Astrocyte of the spinal cord (primary cell): Measurements from ENCODE around the gene NUAK2.
A peak's percentile ranks its signal among the peaks of the same experiment; 100 is the strongest.

ENCODE experiments used
- DNase-seq: peaks from one replicate; pipeline ENCODE4 v3.0.0; 2011; ENCODE audit warnings: low read depth, low spot score
- H3K4me3 ChIP-seq: 2 replicates; pipeline ENCODE4 v1.5.1; 2011; ENCODE audit warnings: low read depth, mild to moderate bottlenecking, low read length, moderate library complexity
- in situ Hi-C: cut with HindIII; loops from 2 replicates; pipeline ENCODE4 v1.10.0; 2017; ENCODE audit warnings: low sequenced_read_pairs
- TF ChIP-seq, protein P1 (sequence below): IDR thresholded peaks from 2 replicates; pipeline ENCODE4 v1.5.1; 2012; ENCODE audit warnings: low read depth, mild to moderate bottlenecking, low read length, inconsistent platforms

Gene NUAK2

GRCh38 chr1:205279986-205280385, 41.6 kb downstream of the NUAK2 start:
- TF ChIP-seq, protein P1, sequence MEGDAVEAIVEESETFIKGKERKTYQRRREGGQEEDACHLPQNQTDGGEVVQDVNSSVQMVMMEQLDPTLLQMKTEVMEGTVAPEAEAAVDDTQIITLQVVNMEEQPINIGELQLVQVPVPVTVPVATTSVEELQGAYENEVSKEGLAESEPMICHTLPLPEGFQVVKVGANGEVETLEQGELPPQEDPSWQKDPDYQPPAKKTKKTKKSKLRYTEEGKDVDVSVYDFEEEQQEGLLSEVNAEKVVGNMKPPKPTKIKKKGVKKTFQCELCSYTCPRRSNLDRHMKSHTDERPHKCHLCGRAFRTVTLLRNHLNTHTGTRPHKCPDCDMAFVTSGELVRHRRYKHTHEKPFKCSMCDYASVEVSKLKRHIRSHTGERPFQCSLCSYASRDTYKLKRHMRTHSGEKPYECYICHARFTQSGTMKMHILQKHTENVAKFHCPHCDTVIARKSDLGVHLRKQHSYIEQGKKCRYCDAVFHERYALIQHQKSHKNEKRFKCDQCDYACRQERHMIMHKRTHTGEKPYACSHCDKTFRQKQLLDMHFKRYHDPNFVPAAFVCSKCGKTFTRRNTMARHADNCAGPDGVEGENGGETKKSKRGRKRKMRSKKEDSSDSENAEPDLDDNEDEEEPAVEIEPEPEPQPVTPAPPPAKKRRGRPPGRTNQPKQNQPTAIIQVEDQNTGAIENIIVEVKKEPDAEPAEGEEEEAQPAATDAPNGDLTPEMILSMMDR, result no peak
- in situ Hi-C loops, result no loop called here
- no peak for DNase-seq
- no peak overlapping the region for H3K4me3 ChIP-seq

DNA sequence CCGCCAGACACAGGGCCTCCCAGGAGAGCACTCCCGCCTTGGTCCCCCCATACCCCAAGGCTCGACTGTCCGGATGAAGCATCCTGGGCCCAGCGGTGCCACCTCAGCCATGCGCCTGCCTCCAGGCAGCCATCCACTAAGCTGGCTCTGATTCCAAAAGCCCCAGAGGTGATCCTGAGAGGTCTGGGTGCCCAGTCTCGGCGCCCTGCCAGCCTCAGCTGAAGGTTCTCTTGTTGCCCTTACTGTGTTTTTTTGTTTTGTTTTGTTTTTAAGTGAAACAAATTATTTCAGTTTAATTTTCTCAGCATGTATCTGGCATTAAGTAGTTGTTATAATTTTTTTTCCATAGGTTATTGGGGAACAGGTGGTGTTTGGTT, 44.9 kb downstream of the NUAK2 start:
- TF ChIP-seq, protein P1, result no peak
- in situ Hi-C loops, result no loop called here

DNA sequence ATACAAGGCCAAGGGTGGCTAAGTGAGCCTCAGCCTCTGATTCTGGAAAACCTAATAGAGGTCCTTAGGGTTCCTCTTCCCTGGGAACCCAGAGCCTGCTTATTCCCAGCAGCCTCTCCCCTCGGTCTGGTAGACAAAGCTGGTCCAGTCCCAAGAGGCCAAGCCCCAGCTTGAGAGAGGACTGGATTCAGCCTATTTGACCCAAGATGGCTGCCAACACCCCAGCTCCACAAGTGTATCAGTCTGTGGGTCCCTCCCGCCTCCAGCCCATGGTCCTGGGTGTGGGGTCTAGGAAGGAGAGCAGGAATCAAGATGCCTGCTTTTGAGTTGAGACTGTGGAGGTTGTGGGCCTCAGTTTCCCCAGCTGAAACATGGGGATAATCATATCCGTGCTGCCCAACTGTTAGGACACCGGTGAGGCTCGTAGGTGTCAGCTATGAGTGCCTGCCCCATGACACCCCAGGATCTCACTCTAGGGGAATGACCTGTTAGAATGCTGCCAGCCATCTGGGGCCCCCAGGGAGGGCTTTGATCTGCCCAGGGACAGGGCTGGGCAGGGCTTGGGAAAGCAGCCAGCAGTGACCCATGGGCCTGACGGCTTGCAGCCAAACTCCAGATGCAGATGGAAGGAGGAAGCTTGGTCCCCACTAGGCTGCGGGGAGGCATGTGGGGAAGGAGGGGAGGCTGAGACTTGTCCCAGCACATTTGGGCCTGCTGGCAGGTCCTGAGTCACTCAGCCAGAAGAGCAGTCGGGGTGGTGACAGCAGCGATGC, 45.4 kb downstream of the NUAK2 start:
- no peak overlapping the region for H3K4me3 ChIP-seq

More for the DNA sequence above, 44.9 kb downstream of the NUAK2 start:
- no peak for DNase-seq
- H3K4me3 ChIP-seq, result no peak overlapping the region

GRCh38 chr1:205275133-205275532, 46.4 kb downstream of the NUAK2 start:
- in situ Hi-C loops, result no loop called here
- H3K4me3 ChIP-seq, result no peak overlapping the region

More for the DNA sequence above, 45.4 kb downstream of the NUAK2 start:
- in situ Hi-C loops, result no loop called here
- DNase-seq, result no peak
- TF ChIP-seq, protein P1, result no peak

DNA sequence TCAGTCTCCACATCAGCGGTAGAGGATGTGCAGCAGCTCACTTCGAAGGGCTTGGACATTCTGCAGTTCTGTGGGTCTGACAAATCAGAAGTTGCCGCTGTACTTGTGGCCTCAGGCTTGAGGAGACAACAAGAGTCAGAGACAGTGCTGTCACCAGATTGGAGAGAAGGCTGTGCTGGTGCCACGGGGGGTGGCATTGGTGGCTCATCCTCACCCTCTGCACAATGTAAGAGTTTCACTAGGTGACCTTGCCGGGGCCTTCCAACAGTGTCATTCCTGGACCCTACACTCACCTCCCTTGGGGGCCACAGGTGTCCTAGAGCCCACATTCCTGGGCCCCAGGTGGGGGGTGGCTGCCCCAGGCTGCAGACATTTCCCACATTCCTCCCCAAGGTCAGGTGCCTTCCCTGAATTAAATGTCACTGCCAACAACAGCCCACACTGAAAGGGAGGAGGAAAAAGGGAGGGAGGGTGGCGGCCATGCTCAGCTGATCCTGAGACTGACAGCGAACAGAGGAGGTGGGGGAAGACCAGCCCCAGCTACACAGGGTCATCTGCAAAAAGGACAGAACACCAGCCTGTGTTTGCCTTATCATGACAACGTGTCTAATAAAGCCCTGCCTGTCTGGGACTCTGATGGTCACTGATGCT, 47.4 kb downstream of the NUAK2 start:
- DNase-seq, result no peak
- in situ Hi-C loops, result no loop called here
- no peak overlapping the region for H3K4me3 ChIP-seq
- TF ChIP-seq, protein P1, result no peak

More at GRCh38 chr1:205275133-205275532, 46.4 kb downstream of the NUAK2 start:
- DNase-seq, result no peak
- TF ChIP-seq, protein P1, result no peak

DNA sequence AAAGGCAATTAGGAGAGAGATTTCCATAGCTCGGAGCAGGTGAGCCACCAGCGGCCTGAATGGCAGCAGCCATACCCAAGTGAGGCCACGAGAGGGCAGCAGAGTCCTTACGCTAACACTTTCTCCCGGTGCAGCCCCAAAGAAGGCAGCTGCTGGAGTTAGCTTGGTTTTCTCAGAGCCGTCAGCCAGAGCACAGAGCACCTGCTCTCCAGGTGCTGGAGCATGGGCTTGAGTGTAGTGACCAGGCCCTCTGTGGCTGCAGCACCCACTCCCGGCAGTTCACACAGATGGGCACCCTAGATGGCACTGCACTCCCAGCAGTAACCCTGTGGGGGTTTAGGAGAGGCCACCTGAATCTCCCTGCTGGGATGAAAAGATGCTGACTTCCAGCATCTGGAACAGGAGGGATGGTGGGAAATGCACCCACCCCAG, 48.0 kb downstream of the NUAK2 start:
- in situ Hi-C loops, result no loop called here
- TF ChIP-seq, protein P1, result peak; percentile 98
- H3K4me3 ChIP-seq, result no peak overlapping the region
- peak; percentile 67 for DNase-seq
